ENCODE results near the gene SETBP1.

SETBP1 gene

DNA sequence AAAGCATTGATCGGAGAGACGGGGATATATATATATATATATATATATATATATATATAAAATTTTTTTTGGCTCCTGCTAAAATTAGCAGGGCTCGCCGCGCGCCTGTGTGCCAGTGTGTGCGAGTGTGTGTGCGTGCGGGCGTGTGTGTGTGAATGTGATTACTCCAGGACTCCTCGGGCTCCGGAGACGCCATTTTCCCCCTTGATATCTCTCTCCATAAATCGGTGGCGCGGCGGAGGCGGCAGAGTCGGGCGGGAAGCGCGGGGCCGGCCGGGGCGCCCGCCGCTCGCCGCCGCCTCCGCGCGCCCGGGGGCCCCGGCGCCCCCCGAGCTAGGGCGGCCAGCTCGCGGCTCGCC is 795 bp upstream of the SETBP1 start:
- DNase-seq, result peak; percentile 64

DNA sequence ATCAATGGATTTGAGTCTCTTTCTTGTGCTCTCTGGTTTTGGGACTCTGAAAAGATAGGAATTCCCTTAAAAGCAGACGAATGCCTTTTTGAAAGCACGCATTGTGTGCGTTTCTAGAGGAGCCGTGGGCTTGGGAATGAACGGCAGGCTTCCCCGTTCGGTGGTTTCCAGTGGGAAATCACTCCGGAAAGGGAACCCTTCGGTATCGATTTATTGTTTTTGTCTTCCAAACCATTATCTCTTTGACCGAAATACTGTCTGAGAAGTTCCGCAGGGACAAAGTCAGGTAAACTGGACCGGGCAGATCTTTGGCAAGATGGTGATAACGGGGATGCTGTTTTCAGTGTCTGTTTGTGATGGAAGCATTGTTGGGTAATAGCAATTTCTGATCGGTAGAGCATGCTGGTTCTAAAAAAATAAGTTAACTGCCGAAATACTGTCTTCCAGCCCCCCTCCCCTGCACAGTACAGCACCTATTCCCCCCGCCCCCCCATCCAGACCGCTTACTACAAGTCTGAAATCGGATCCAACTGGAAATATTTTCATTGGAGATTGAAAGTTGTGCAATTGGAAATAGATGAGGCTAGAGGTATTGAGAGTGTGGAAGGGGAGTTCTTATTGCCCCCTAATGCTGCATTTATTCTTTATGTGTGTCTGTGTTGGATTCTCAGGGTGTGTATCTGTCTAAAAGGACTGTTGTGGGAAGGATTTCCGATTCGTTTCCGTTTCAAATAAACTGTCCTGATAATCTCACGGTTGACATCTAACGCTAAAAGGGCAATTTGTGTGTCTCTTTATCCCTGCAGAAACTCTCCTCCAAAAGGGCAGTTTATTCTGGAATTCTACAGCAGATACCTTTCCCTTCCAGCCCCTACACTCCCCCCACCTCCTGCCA is 635 bp downstream of the SETBP1 start:
- no peak for DNase-seq

DNA sequence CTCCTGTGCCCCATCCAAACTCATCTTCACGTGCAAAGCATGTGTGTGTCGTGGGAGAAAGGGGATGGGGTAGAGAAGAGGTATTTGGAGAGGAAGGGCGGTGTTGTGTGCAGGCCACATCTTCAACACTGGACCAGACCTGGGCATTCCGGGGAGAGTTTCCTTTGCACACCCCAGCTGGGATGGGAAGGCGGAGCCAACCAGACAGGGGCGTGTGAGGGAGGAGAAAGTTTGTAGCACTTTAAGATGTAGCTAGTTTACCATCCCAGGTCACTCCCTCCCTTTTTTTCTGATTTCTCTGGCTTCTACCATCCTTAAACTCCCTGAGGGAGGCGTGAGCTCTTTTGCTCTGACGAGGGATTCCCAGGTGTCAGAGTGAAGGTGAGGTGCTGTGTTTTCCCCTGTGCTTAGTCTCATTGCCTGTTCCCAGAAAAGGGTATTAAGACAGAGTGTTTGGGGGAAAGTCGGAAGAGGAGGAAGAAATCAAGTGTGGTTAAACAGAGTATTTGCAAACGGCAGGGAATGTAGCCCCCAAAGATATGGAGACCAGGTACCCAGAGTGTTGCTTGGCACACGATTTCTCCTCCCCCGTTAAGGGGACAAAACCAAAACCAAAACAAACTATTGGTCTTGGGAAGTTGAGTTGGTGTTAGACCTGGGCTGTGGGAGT is 1.6 kb downstream of the SETBP1 start:
- DNase-seq, result peak; percentile 70

DNA sequence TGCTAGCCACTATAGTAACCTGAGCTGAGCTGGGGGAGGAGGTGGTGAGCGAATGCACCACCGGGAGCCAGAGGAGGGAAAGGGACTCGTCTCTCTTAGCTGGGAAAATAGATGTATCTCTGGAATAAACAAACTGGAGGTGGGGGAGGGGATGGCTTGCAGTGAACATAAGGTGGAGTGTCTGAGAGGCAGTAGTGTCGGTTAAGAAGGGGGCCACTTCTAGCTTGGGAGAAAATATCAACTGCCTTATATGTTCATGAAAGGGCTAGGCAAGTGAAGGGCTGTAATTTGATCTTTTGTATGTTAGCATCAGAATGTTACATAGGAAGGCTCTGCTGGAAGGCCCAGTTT is 2.2 kb downstream of the SETBP1 start:
- peak; percentile 80 for DNase-seq

DNA sequence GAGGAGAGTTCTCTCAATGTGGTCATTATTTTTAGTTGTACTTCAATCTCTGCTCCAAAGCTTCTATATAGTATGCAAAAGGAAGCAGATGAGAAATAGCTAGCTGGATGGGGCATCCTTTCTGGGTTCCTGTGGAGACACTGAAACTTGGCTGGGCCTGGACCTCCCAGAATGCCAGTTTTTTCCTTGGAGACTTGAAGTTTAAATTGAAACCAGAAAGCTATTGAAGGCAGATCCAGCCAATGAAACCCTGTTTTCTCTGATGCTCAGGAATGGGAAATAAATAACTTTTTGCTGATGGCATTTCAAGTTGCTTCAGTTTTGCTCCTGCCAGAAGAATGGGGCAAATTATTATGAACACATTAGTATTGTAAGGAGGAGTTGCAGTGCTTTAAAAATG is 2.9 kb downstream of the SETBP1 start:
- no peak for DNase-seq

DNA sequence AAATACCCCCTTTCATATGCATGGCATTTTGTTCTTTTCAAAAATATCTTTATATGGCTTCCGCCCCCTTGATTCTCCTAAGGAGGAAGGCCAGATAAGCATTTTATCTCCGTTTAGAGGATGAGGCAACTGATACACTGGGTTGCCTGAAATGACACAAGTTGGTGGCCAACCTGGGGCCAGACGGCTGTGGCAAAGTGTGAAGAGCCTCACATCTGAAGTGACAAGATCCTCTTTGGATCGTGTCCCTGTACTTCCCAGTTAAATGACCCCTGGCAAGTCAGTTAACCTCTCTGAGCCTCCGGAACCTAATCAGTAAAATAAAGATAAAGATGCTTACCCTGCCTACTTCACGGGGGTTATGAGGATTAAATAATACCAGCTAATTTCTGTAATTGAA is 4.6 kb downstream of the SETBP1 start:
- DNase-seq, result no peak

DNA sequence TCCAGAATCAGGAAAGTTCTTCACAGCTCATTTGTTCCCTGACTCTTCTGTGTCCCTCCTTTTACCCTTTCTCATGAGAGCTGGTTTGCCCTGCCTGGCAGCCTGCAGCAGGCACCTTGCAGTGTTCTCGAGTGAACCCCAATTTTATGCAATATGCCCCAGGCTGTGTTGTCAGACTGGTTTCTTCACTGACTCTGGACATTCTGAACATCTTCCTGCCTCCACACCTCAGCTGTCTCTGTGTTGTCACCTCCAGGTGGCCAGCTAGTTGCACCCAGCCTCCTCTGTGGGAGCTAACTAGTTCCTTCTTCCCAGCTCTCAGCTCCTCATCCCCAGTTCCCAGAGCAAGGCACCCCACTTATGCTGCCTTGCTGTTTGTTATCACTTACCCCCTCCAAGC is 5.5 kb downstream of the SETBP1 start:
- no peak for DNase-seq

DNA sequence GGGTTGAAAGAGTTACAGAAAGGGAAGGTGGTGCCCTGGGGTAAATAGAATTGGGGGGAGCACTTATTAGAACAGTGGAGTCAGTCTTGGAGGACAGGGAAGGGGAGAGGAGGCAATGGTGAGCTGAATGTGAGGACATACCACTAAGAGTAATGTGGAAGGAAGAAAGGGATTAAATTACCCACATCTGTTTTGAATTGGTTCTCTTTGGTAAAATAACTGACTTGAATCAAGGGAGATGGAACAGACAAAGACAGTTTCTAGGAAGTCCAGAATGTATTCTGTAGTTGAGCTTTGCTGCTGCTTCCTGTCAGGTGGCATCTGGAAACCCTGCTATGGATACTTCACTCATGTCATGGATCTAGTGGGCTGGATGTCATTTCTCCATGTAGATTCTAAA is 6.7 kb downstream of the SETBP1 start:
- DNase-seq, result no peak

DNA sequence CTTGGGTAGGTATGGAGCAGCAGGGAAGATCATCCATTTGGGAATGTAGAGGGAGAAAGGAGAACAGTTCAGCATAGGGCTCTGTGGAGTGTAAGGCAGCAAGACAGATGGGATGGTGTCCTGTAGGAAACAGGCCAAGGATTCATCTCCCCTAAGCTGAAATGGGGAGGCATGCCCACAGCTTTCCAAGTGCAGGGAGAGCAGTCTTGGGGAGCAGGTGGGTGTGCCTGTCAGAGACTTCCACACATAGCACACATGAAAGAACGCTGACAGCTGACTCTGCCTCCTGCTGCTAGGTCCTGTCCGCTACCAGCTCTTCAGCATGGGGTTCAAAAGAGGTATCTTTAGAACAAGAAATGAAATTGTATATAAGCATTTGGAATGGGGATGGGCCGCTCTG is 9.0 kb downstream of the SETBP1 start:
- no peak for DNase-seq

DNA sequence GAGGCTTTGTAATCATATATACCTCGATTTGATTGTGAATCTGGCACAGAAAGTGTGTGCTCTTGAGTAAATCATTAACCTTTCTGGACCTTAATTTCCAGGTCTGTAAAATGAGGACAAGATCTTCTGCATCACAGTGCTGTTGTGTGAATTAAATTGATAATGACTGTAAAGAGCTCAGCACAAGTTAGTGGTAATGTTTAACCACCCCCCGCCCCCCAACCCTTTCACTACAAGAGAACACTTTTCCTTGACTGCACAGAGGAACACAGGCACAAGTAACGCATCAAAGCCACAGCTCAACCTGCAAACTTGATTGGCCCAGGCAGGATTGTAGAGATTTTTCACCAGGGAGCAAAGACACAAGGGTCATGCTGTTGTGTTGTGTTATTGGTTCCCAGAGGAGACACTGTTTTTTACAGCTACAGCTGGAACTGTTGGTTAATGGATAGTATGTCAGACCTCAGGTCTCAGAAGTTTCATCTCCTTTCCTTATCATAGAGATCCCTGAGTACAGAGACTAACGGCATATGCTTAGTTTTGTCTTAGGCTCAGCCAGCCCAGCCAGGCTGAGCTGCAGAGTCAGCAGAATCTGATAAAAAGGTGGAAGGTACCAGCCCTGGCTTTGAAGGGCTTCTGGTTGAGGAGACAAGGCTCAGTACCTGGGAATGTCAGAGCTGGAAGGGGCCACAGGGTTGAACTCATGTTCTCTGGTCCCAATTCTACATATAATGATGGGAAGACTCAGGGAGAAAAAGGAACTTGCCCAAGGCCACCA is 10.6 kb downstream of the SETBP1 start:
- no peak for DNase-seq

DNA sequence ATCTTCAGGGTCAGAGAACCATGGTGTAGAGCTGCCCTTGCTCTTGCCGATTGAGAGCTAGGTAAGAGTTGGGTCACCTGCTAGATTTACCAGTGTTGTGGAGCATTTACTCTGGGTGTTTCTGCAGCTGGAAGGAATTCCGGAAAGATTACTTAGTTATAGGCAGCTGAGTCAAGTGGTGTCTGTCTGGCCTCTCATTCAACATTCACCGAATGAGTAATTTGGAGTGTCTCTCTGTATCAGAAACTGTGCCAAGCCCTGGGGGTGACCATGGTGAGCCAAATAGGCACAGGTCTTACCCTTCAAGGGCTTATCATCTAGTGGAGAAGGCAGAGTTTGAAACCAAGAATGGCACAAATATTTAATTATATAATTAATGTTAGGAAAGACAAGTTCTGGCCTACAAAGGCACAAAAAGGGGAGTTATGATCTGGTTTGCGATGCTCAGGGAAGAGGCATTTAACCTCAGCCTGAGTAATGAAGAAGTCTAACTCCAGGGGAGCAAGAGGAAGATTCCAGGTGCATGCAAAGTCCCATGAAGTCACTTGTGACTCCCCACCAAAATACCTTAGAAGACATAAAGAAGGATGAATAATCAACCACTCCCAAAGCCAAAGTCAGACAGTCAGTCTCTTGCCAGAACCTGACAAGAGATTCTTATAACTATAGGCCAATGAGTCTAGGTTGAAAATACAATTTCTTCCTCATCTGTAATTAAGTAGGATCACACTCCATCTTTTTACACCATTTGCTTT is 12.5 kb downstream of the SETBP1 start:
- no peak for DNase-seq

DNA sequence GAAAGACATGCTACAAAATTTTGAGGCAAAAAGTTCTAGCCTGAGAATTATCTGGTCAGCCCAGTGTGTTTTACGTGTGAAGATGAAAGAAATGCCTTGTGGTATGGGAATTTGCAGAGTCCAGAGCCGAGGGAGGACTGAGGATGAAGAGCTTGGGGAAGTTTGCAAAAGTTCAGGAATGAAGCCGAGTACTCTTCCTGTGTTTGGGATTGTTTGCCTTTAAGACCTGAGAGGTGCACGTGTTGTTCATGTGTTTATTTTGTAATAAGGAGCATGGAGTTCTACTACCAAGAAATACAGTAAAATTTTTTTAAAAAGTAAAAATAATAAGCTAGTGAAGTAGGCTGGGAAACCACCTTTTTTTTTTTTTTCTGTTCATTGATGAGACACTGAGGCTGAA is 14.8 kb downstream of the SETBP1 start:
- no peak for DNase-seq

DNA sequence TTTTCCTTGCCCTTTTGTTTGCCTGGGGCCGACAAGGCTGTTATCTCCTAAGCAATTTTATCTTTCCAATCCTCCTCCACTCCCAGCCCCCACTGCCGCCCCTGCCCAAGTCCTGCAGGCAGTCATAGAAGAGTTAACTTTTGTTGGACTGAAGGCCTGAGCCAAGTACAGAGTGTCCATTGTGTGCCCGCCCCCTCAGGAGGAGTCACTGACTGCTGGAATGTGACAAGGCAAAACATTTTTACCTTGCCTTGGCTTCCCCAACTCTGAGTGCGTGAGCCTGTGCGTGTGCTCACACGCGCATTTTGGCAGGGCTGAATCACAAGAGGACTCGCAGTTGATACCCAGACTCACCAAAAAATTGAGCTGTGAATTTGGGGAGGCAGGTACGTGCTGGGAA is 16.2 kb downstream of the SETBP1 start:
- peak; percentile 93 for DNase-seq

DNA sequence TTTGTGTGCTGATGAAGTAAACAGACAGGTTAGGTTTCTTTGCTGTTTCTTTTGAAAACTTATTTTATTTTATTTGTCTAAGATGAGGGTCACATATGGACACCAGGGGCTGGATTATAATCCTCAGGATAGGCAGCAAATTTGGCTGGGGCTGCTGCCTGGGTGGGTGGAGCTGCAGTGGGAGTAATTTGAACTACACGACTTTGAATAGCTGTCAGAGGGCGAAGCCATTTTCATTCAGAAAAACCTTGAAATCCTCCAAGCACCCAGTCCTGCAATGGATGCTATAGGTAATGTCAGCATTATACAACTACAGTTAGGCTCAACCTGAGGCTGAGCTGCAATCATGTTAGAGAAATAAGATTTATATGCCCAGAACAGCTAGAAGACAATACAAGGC is 16.6 kb downstream of the SETBP1 start:
- no peak for DNase-seq

DNA sequence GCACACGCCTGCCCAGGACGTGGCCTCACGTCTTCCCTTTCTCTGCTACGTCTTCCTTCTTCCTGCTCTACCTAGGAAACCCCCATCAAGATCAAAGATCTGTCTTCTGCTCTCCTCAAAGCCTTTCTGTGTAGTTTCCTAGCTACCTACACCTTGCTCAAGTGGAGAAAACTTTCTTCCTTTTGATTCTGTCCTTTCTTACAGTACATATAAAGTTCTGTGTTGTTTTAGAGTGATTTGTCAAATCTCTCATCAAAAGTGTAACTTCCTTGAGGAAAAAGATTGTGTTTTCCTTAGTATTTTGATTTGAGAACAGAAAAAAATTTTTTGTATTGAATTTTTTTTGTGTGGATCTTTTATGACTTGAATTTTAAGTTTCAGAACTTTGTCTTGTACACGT is 17.8 kb downstream of the SETBP1 start:
- no peak for DNase-seq

DNA sequence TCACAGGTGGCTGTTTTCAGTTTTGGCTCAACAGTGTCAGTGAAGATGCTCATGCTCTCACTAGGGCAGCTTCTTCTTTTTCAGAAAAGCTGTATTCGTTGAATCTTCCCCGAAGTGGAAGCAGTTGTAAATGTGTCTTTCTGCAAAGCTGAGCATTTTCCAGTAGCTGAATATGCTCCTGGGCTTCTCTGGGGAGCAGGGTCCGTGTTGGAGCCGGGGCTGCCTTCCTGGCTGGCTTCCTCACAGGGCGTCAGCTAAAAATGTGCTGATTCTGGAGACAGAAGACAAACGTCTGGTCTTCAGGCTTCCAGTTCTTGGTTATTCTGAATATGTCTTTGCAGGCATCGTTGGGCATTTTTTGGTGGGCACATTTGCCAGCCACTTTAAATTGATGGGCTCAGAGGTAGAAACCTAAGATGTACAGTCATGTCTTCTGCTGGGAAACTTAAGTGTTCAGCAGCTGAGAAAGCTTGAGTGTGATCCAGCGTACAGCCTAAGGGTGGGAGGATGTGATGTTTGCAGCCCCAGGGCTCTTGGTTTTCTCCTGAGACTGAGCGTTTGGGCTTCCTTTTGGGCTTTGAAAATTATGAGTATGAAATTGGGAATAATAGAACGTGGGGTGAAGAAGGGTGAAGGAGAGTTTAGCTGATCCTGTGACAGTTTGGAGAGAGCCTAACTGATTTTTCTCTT is 19.0 kb downstream of the SETBP1 start:
- DNase-seq, result no peak

DNA sequence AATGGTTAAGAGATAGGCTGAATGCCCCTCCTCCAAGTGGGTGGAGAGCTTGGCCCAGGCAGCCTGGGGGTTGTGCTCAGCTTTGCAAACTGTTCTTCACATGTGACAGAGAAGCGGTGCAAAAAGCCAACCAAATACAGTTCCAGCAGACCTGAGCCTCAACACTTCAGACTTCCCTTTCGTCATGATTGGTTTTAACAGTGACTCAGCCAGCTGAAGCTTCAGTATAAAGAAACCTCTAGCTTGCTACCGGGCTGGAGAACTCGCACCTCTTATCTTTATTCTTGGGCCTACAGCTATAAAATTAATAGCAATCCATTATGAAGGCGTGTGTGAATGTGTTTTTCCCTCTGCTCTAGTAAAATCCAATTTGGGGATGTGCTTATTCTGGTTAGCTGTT is 20.0 kb downstream of the SETBP1 start:
- DNase-seq, result peak; percentile 62

DNA sequence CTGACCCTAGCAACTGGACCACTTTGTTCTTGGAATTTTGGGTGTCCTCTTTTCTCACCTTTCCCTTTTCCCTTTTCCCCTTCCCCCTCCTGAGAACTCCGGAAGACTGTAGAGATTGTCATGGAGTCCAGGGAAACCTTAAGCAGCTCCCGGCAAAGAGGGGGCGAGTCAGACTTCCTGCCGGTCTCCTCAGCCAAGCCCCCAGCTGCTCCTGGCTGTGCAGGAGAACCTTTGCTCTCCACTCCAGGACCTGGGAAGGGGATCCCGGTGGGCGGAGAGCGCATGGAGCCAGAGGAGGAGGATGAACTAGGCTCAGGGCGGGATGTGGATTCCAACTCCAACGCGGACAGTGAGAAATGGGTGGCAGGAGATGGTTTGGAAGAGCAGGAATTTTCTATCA is 20.5 kb downstream of the SETBP1 start:
- DNase-seq, result no peak

DNA sequence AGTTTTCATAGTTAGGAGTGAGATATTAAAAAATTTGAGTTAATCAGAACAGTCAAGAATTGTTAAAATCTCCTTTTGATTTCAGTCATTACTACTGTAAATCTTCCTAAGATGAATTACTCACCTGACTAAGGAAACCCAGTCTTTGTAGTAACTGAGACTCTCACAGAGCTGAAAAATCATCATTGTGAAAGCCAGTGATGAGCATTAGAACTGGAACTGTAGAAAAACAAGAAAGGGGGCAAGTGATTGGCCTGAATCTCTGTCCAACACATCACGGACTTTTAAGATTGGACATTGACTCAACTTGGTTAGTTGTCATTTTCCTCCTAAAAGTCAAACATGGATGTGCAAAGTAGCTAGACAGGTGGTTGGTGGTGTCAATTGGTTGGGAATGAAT is 21.9 kb downstream of the SETBP1 start:
- no peak for DNase-seq

DNA sequence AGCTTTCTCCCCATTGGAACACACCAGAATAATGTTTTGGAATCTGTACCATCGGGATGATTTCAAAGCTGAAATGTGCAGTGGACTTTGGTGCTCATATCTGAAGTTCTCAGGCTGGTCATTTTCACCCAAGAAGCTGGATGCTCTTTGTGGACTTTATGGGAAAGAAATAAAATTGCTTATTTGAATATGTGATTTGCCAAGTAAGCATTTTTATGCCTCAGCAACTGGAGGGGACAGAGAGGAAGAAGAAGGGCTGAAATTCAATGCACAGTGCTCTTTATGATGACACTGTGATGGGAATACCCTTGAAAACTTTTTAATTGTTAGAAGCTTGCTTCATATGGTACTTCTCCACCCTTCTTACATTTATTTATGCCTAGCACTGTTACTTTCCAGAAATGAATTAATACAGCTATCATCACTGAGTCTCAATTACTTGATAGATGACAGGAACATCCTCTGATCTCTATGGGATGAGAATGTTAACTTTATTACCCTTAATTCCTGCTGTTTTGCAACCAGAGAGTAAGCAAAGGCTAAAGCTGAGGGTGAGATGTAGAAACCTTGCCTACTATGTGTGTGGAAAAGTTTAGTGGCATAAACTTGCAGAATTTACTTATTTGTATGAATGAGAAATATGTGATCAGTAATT is 23.6 kb downstream of the SETBP1 start:
- no peak for DNase-seq

DNA sequence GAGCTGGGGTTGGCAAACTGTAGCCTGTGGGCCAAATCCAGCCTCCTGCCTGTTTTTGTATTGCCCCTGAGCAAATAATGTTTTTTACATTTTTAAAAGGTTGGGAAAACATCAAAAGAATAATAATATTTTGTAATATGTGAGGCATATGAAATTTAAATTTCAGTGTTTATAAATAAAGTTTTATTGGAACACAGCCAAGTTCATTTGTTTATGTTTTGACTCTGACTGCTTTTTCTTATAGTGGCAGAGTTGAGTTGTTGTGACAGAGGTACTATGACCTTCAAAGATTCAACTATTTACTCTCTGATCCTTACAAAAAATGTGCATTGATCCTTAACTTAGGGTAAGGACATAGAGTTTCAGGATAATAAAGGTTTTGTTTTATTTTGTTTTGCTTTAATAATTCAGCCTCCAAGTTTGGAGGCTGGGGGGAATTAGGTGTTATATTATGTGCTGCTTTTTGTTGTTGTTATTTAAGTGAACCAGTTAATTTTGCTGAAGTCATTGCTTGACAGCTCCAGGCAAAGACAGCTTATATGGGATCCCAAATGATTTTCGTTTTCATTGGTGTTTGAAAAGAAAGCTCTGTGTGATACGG is 24.5 kb downstream of the SETBP1 start:
- no peak for DNase-seq

Data from islet precursor cell (in vitro differentiated cells).